ENCODE measurements around the gene FAM229A.

DNA sequence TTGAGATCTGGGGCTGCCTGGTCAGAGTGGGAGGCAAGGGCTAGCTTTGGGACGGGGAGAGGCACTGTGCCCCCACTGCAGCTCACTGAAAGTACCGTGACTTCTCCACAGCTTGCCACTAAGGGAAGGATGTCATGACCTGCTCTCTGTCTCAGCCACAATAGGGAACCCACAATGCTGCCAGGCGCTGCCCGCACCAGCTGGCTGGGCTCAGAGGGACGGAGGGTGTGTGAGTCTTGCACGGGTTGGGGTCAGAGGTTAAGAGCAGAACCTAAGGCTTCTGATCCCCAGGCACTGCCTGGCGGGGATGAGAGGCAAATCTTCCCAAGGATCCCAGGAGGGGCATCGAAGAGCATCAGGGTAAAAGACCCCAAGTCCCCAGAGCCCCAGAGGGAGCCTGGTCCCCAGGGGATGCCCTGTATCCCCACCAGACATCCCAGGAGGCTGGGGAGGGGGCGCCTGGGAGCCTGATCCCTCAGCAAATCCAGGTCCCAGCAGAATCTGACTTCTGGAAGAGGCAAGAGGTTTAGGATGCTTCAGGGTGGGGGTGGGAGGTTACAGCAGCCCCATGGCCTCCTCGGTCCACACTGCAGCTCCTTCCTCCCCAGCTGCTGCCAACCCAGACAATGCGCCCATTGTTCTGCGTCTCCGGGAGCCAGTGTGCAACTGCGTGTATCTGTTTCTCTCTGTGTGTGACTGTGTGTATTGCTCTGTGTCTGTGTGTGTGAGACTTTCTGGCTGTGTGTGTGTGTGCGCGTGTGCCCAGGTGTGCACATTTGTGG lies 24.2 kb downstream of the FAM229A start:
- TF ChIP-seq, protein P1, sequence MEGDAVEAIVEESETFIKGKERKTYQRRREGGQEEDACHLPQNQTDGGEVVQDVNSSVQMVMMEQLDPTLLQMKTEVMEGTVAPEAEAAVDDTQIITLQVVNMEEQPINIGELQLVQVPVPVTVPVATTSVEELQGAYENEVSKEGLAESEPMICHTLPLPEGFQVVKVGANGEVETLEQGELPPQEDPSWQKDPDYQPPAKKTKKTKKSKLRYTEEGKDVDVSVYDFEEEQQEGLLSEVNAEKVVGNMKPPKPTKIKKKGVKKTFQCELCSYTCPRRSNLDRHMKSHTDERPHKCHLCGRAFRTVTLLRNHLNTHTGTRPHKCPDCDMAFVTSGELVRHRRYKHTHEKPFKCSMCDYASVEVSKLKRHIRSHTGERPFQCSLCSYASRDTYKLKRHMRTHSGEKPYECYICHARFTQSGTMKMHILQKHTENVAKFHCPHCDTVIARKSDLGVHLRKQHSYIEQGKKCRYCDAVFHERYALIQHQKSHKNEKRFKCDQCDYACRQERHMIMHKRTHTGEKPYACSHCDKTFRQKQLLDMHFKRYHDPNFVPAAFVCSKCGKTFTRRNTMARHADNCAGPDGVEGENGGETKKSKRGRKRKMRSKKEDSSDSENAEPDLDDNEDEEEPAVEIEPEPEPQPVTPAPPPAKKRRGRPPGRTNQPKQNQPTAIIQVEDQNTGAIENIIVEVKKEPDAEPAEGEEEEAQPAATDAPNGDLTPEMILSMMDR (IDR thresholded peaks at IDR 0.05), result no peak
- TF ChIP-seq POLR2A (IDR thresholded peaks at IDR 0.05), result no peak
